Stimulated activated CD4-positive, alpha-beta T cell treated with anti-CD3 and anti-CD28 coated beads, Interleukin-2, amount 100 ng/mL, for 4 hours (primary cell): ENCODE measurements around the gene GYS1.
"Not testable (repeated sequence)": the region's sequence is repeated elsewhere in the genome, so short reads cannot be mapped to it uniquely, and the experiment has no call there.

Source experiments
- DNase-seq: peaks from one replicate; pipeline ENCODE4 v3.0.0-alpha.2; 2020; ENCODE audit warnings: low read depth

The GYS1 gene

GRCh38 chr19:48993175-48994034 lies at the start of gene GYS1, which contains the start of gene RUVBL2:
GYS1 (minus strand) TSS chr19:48993309; CDS start chr19:48993112, 197 bp downstream.
RUVBL2 (plus strand) TSS chr19:48993887; CDS start chr19:48993912, 25 bp downstream.
- peak; percentile 99 for DNase-seq

- DNase-seq: not testable (repeated sequence)
Measured at GRCh38 chr19:49042666-49043065, 49.6 kb upstream of the GYS1 start.

GRCh38 chr19:49042177-49042576 lies 49.1 kb upstream of the GYS1 start:
- no peak for DNase-seq

GRCh38 chr19:49039736-49040135 lies 46.6 kb upstream of the GYS1 start:
- DNase-seq: not testable (repeated sequence)

DNA sequence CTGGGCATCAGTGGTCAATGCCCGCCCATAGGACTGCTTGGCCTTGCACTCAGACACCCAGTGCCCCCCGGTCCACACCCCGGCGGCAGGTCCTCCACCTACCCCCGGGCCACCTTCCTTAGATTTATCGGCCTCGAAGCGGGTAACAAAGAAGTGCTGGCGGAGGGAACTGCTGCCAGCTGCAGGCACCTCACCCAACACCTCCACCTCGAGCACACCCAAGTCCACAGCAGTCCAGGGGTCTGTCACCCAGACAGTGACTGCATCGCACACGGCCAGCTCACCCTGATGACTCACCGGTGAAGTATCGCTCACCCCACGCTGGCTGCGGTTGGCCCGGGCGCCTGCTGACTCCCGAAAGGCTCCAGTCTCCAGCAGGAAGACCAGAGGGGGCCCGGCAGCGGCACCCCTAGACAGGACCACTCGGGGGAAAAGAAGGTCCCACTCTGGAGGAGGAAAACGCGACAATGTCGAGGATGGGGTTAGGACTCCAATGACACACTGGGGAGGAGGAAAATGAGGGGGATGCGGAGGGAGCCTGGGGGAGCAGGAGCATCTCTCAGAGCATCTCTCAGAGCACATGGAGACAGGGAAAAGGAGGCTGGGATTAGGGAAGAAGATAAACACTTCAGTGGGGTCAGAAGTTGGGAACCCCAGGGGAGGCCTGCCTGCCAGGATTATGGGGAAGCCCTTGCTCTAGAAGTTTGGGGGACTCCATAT lies 45.6 kb upstream of the GYS1 start:
- DNase-seq: not testable (repeated sequence)

GRCh38 chr19:49038111-49038510 lies 45.0 kb upstream of the GYS1 start:
- not testable (repeated sequence) for DNase-seq

DNA sequence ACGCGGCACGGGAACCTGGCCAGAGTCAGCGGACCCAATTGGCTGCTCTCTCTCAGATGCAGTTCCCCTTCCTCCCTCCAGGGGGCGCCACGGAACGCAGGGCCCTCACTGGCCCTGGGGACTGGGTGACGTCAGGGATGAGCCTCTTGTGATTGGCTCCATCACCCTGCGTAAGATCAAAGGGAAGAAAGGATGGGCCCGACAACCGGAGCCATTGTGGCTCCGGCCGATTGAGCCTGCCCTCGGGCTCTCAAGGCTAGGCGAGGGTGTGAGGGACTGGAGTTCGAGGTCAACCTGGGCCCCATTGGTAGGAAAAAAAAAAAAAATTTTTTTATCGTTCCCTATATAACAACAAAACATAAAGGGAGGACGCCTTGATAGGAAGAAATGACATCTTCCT lies 43.7 kb upstream of the GYS1 start, which contains the start of gene CGB1:
Gene CGB1 (minus strand): TSS at position 81 of the 400 bp plus-strand sequence. CDS start 184 bp downstream, outside the sequence.
- not testable (repeated sequence) for DNase-seq

DNA sequence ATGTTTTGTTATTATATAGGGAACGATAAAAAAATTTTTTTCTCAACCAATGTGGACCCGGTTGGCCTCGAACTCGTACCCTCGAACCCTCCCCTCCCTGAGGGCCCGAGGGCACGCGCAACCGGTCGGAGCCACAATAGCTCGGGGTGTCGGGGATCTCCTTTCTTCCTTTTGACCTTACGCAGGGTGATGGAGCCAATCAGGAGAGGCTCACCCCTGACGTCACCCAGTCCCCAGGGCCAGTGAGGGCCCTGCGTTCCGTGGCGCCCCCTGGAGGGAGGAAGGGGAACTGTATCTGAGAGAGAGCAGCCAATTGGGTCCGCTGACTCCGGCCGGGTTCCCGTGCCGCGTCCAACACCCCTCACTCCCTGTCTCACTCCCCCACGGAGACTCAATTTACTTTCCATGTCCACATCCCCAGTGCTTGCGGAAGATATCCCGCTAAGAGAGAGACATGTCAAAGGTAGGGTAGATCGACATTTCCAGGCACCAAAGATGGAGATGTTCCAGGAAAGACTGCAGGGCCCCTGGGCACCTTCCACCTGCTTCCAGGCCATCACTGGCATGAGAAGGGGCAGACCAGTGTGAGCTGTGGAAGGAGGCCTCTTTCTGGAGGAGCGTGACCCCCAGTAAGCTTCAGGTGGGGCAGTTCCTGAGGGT lies 38.7 kb upstream of the GYS1 start, which contains the start of gene CGB2:
Gene CGB2 (plus strand): TSS at position 249 of the 660 bp plus-strand sequence. CDS start 206 bp downstream, at position 455.
- DNase-seq: not testable (repeated sequence)

DNA sequence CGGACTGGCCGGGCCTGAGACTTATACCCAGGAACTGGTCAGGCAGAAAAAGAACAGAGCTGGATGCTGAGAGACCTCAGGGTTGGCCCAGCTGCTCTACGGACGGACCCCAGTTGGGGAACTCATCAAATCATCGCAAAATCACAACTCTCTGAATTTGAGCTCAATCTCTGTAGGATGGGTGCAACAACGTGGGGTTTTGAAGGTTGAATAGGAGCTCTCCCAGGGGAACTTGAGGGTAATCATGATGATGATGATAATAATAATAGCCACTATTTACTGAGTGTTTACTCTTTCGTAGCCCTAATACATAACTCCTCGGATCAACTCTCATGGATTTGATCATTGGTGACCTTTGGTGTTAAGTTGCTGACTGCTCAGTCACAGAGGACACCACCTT lies 37.2 kb upstream of the GYS1 start:
- not testable (repeated sequence) for DNase-seq

- DNase-seq: not testable (repeated sequence)
Measured at GRCh38 chr19:49029749-49030148, 36.6 kb upstream of the GYS1 start.

DNA sequence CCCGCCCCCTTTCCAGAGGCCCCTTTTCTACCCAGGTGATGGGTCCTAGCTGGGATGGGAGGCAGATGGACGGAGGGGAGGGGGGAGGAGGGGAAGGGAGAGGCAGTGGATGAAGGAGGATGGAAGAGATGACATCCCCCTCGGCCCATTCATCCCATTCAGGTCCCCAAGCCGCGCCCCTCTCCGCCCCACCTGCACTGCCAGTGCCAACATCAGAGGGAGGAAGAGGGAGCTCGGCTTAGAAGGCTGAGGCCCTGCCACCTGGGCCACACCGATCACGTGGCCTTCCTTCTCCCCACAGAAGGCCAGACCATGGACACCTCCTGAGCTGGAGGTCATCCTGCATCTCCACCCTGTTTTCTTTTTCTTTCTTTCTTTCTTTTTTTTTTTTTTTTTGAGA lies 35.6 kb upstream of the GYS1 start:
- DNase-seq: not testable (repeated sequence)

GRCh38 chr19:49025599-49025998 lies 32.5 kb upstream of the GYS1 start:
- not testable (repeated sequence) for DNase-seq

DNA sequence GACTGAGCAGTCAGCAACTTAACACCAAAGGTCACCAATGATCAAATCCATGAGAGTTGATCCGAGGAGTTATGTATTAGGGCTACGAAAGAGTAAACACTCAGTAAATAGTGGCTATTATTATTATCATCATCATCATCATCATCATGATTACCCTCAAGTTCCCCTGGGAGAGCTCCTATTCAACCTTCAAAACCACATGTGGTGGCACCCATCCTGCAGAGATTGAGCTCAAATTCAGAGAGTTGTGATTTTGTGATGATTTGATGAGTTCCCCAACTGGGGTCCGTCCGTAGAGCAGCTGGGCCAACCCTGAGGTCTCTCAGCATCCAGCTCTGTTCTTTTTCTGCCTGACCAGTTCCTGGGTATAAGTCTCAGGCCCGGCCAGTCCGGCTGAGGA lies 32.0 kb upstream of the GYS1 start:
- DNase-seq: not testable (repeated sequence)

GRCh38 chr19:49024233-49024632 lies 31.1 kb upstream of the GYS1 start, which contains the start of gene CGB3:
CGB3 (minus strand) TSS chr19:49024333; CDS start chr19:49023971, 362 bp downstream.
- not testable (repeated sequence) for DNase-seq

DNA sequence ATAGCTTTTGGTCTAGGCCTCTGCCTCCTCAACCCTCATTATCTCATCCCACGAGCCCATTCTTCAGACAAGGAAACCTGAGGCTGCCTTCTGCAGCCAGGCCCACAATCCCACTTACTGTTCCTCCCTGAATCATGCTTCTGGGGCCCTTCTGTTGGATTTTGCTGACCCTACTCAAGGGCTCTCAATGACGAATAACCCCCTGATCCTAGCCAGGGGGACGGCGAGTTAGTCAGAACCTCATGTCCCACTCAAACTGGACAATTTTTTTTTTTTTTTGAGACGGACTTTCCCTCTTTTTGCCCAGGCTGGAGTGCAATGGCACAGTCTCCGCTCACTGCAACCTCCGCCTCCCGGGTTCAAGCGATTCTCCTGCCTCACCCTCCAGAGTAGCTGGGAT lies 29.0 kb upstream of the GYS1 start:
- no peak for DNase-seq

GRCh38 chr19:49020931-49021895 lies 28.1 kb upstream of the GYS1 start:
- no peak for DNase-seq

DNA sequence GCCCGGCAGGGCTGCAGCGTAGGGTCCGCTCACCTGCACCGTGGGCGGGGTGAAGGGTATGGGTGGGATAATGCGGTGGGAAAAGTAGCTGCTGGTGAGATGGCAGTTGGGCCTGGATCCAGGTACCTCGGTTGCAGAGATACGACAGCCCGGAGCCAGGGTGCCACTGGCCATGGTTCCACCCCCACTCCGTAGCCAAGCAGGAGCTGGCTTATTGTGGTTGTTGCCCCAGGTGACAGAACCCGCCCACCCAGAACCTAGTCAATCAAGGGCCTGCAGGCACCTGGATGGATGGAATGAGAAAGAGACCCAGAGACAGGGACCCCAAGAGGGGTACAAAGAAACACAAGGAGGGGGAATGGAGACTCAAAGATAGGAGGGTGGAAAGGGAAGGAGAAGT lies 27.2 kb upstream of the GYS1 start:
- DNase-seq: no peak

DNA sequence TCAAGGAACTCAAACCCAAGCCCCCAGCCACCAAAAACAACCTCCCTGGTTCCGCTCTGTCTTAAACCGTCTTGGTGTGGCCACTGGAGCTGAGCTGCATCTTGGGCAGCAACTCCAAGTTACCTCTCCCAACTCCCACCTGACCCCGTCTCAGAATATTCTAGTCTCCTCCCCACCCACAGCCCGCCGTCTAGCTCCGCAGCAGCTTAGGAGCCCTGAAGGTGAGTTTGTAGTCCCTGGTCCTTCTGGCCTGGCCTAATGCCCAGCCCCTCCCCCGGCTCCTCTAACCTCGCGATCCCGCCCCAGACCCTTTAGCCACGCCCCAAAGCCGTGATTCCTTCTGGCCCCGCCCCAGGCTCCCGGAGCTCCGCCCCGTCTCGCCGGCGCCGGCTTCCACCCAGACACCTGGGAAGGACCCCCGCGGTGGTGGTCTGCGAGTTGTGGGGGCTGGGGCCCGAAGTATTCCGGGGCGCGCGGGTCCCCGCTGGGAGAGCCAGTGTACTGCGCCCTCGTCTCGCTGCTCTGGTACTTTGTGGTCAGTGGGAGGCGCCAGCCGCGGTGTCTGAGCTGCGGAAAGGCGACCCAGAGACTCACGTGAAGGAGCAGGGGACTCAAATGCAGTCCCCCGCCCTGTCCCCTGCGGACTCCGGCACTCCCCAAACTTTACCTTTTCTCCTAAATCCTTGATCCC lies 26.3 kb upstream of the GYS1 start:
- DNase-seq: peak; percentile 52

DNA sequence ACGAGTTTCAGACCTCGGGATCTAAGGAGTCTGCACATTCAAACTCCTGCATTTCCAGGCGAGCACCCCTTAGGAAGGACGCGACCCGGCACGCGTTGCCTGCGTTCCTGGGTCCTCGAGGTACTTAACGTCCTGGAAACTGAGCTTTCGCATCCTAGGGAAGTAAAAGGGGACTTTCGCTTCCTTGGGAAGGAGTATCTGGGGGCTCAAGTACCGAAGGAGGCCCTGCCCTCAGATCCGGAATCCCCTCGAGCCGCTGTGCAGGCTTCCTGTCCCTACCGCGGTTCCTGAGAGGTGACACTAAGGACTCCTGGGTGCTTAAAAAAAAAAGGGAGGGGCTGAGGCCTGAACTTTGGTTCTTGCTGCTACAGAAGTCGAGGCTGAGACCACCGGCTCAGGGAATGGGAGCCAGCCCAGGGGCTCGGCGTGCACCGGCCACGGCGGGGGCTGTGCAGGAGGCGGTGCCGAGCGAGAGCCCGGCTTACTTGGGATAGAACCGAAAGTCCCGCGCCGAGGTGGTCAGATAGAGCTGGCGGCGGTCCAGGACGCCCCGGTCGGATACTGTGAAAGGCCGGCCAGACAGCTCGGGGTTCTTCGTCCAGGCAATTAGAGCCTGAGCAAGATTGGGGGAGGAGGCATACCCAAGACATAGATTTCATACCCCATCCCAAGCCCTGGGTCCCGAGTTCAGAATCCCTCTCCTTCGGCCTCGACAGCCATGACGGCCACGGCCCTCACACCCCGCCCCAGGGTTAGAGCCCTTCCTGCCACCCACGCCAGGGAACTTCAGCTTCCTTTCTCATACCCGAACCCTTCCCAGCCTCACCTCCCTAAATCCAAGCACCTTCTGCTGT lies 25.5 kb upstream of the GYS1 start:
- DNase-seq: not testable (repeated sequence)
